ENCODE results near the gene ABHD17C. TPM values are rescaled to one million over a fixed set of nuclear protein-coding genes. Genes with fewer than 3 reads are reported as not detected.
A peak's percentile ranks its signal among the peaks of the same experiment; 100 is the strongest.

ABHD17C gene
- total and polyA plus RNA-seq, 2 donors (not counting 3 experiments of a cell fraction or from before 2014, with no cell fraction given): 5.9 to 10.9 TPM

DNA sequence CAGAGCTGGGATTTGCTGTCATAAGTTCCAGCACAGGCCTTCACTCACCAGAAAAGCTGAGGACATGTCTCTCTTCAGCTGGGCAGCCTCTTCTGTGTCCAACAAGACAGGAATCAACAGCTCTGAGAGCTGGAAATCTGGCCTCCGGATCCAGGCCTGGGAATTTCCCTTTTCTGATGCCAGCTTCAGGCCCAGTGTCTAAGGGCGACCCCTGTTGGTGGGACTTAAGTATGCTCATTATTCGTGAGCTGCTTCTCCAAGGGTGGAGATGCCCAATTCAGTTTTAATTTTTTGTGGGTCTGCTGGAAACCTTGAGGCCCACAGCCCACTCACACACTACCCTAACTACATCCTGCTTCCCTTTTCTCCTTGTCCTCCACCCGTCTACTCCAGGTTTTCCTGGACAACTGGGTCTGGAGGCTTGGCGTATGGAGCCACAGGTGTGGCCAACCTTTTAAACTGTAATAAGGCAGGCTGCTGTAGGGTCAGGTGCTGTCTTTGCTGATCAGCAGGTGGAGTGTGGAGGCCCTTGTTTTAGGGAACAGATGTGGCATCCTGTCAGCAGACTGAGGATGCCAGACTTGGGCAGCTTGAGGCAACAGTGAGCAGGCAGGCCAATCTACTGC lies 81.4 kb downstream of the ABHD17C start:
- no peaks in the 10 kb centered on the region for H3K9me1 ChIP-seq (replicated peaks; ENCODE audit: control insufficient read depth, extremely low read depth, insufficient read depth, low read length)
- no peaks in the 10 kb centered on the region for H3K79me2 ChIP-seq (ENCODE audit: control insufficient read depth, insufficient read depth, low read length)
- no peaks in the 10 kb centered on the region for H3K36me3 ChIP-seq (ENCODE audit: control insufficient read depth in 2 of 2, extremely low read depth in 1 of 2, insufficient read depth in 2 of 2, low read length in 2 of 2)
- POLR2A ChIA-PET: interaction anchor here (1.1 kb wide), 1 partner anchor 209 kb away, joined by 8 read pairs; no protein-coding TSS in a partner anchor
- FAIRE-seq: peak; percentile 94
- peak; percentile 81 for DNase-seq (ENCODE audit: low read depth, low spot score)
- dilution Hi-C loops (cut with MboI; ENCODE audit: extremely low pct_ligation_motif_present, low sequenced_read_pairs): no loop called here
- H3K27ac ChIP-seq (ENCODE audit: insufficient read depth, low read depth, low read length): no peak overlapping the region
- H3K4me1 ChIP-seq (ENCODE audit: control insufficient read depth, extremely low read depth, insufficient read depth, low read length): peaks cover 18% of the 10 kb centered on the region
- intact Hi-C loops (cut with micrococcal nuclease): loop anchor here (1.0 to 5.0 kb wide), 5 partner anchors 80 to 358 kb away; no protein-coding TSS in a partner anchor
- no peak overlapping the region for H3K4me3 ChIP-seq (replicated peaks in 1 of 3; ENCODE audit: insufficient read depth in 1 of 3, low read depth in 1 of 3, low read length in 3 of 3)
- H3K9ac ChIP-seq (replicated peaks; ENCODE audit: extremely low read depth, insufficient read depth, low read length): no peak overlapping the region
- no TSS peak for BruUV-seq (replicated peaks)
- CTCF ChIA-PET: interaction anchor here (0.5 to 7.5 kb wide), 80 partner anchors 10 to 1616 kb away, joined by 3 to 828 read pairs (median 4); partner anchors contain the start of gene ABHD17C
- H3K4me2 ChIP-seq (ENCODE audit: insufficient read depth, low read length): no peak overlapping the region
- peaks cover 13 to 17% of the 10 kb centered on the region in 2 experiments for H3K27me3 ChIP-seq (ENCODE audit: control insufficient read depth in 2 of 2, insufficient read depth in 2 of 2, low read length in 2 of 2)
- H3K9me3 ChIP-seq (replicated peaks; ENCODE audit: control insufficient read depth, insufficient read depth, low read length): no peaks in the 10 kb centered on the region
- TF ChIP-seq MYC (IDR thresholded peaks at IDR 0.05; ENCODE audit: low read depth, low read length): no peak
- TF ChIP-seq POLR2AphosphoS5 (IDR thresholded peaks at IDR 0.05; ENCODE audit: insufficient read depth, low read depth, low read length): no peak
- TF ChIP-seq, protein P1, sequence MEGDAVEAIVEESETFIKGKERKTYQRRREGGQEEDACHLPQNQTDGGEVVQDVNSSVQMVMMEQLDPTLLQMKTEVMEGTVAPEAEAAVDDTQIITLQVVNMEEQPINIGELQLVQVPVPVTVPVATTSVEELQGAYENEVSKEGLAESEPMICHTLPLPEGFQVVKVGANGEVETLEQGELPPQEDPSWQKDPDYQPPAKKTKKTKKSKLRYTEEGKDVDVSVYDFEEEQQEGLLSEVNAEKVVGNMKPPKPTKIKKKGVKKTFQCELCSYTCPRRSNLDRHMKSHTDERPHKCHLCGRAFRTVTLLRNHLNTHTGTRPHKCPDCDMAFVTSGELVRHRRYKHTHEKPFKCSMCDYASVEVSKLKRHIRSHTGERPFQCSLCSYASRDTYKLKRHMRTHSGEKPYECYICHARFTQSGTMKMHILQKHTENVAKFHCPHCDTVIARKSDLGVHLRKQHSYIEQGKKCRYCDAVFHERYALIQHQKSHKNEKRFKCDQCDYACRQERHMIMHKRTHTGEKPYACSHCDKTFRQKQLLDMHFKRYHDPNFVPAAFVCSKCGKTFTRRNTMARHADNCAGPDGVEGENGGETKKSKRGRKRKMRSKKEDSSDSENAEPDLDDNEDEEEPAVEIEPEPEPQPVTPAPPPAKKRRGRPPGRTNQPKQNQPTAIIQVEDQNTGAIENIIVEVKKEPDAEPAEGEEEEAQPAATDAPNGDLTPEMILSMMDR (IDR thresholded peaks at IDR 0.05; ENCODE audit: extremely low read depth in 1 of 2, insufficient read depth in 1 of 2, low read depth in 1 of 2, low read length in 2 of 2): peak; percentile 88
- peak overlapping the region; percentile 50 for H2AFZ ChIP-seq (ENCODE audit: low read depth, low read length)
- no peaks in the 10 kb centered on the region for H4K20me1 ChIP-seq (replicated peaks; ENCODE audit: control insufficient read depth, extremely low read depth, insufficient read depth, low read length)

DNA sequence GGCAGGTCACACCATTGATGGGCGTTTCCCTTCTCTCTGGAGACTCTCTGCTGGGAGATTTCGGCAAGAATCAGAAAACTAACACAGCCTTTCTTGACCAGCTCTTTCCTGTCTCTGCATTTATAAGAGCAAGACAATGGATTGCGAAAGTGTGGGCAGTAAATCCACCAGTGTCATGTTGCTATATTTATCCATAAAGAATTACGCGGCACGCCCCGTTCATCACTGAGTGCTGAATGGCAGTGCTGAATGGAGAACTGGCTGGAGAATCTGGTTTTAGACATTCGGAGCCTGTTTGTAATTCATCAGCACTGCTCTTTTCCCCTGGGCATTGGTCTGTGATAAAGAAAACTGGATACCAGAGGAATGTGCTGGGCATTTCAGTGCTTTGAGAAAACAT lies 82.0 kb downstream of the ABHD17C start:
- DNase-seq (ENCODE audit: low read depth, low spot score) (peak; percentile 42), FAIRE-seq (peak; percentile 12)
- Histone ChIP-seq H3K79me2 (ENCODE audit: control insufficient read depth, insufficient read depth, low read length) (no peaks in the 10 kb centered on the region), H3K27ac (ENCODE audit: insufficient read depth, low read depth, low read length) (no peak overlapping the region), H3K9me1 (replicated peaks; ENCODE audit: control insufficient read depth, extremely low read depth, insufficient read depth, low read length) (no peaks in the 10 kb centered on the region), H3K36me3 (ENCODE audit: control insufficient read depth in 2 of 2, extremely low read depth in 1 of 2, insufficient read depth in 2 of 2, low read length in 2 of 2) (no peaks in the 10 kb centered on the region), H4K20me1 (replicated peaks; ENCODE audit: control insufficient read depth, extremely low read depth, insufficient read depth, low read length) (no peaks in the 10 kb centered on the region), H3K27me3 (ENCODE audit: control insufficient read depth in 2 of 2, insufficient read depth in 2 of 2, low read length in 2 of 2) (peaks cover 14 to 17% of the 10 kb centered on the region in 2 experiments), H3K9me3 (replicated peaks; ENCODE audit: control insufficient read depth, insufficient read depth, low read length) (no peaks in the 10 kb centered on the region), H3K4me1 (ENCODE audit: control insufficient read depth, extremely low read depth, insufficient read depth, low read length) (peaks cover 18% of the 10 kb centered on the region), H3K4me3 (replicated peaks in 1 of 3; ENCODE audit: insufficient read depth in 1 of 3, low read depth in 1 of 3, low read length in 3 of 3) (no peak overlapping the region), H3K4me2 (ENCODE audit: insufficient read depth, low read length) (no peak overlapping the region), H2AFZ (ENCODE audit: low read depth, low read length) (no peak overlapping the region), H3K9ac (replicated peaks; ENCODE audit: extremely low read depth, insufficient read depth, low read length) (no peak overlapping the region)
- dilution Hi-C loops (cut with MboI; ENCODE audit: extremely low pct_ligation_motif_present, low sequenced_read_pairs): no loop called here
- TF ChIP-seq GATA2 (IDR thresholded peaks at IDR 0.05; ENCODE audit: insufficient read depth, insufficient read length, low read depth, low read length): no peak
- TF ChIP-seq POLR2A (IDR thresholded peaks at IDR 0.05; ENCODE audit: low read depth, low read length): no peak
- TF ChIP-seq MYC (IDR thresholded peaks at IDR 0.05; ENCODE audit: low read depth, low read length): no peak
- TF ChIP-seq, protein P1 (IDR thresholded peaks at IDR 0.05; ENCODE audit: extremely low read depth in 1 of 2, insufficient read depth in 1 of 2, low read depth in 1 of 2, low read length in 2 of 2): no peak
- no peak for TF ChIP-seq EZH2 (IDR thresholded peaks at IDR 0.05; ENCODE audit: borderline replicate concordance, low read depth, low read length, severe bottlenecking)
- POLR2A ChIA-PET: interaction anchor here (1.1 kb wide), 1 partner anchor 209 kb away, joined by 8 read pairs; no protein-coding TSS in a partner anchor
- intact Hi-C loops (cut with micrococcal nuclease): loop anchor here (2.0 to 5.0 kb wide), 2 partner anchors 190 to 358 kb away; no protein-coding TSS in a partner anchor
- no TSS peak for BruUV-seq (replicated peaks)
- CTCF ChIA-PET: interaction anchor here (0.5 to 7.5 kb wide), 68 partner anchors 10 to 1617 kb away, joined by 3 to 828 read pairs (median 5); partner anchors contain the start of gene ABHD17C

Data from endothelial cell of umbilical vein (primary cell).